ENCODE data around the gene ERCC6. TPM values are rescaled to one million over a fixed set of nuclear protein-coding genes. Genes with fewer than 3 reads are reported as not detected.

Gene ERCC6
- total and polyA plus RNA-seq, 2 donors (not counting 1 experiment from before 2014, with no cell fraction given) = 8.1 to 59.8 TPM

DNA sequence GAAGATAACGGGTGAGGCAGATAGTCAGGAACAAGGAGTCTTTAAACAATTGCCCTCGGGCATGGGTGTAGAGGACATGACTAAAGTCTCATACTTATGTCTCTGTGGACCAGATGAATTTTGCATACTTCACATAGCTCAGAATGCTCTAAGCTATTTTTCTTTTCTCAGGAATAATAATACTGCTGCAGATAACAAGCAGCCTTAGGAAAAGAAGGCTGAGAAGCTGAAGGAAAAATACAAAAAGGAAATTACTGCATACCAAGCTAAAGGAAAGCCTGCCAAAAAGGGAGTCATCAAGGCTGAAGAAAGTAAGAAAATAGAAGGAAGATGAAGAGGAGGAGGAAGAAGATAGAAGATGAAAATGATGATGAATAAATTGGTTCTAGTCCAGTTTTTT is 13.4 kb upstream of the ERCC6 start:
- TF ChIP-seq CTCF (IDR thresholded peaks at IDR 0.05) (no peak), EZH2 (IDR thresholded peaks at IDR 0.05; ENCODE audit: borderline replicate concordance, insufficient read depth, low read depth, low read length, poor library complexity, severe bottlenecking) (no peak)
- ChIA-PET CTCF (interaction anchor here (0.7 to 2.0 kb wide), 2 partner anchors 41 to 130 kb away, joined by 5 read pairs; no protein-coding TSS in a partner anchor), POLR2A (no interaction called here)
- H3K9ac ChIP-seq (ENCODE audit: low read length) = no peak overlapping the region
- H3K9me3 Mint-ChIP-seq (ENCODE audit: insufficient read depth) = no peaks in the 10 kb centered on the region
- H3K79me2 ChIP-seq (ENCODE audit: control insufficient read depth, insufficient read depth, low read length) = no peaks in the 10 kb centered on the region
- DNase-seq (no peak), ATAC-seq (ENCODE audit: low read depth) (no peak)
- H3K27ac Mint-ChIP-seq = no peak overlapping the region
- no peaks in the 10 kb centered on the region for H3K4me1 ChIP-seq (ENCODE audit: control insufficient read depth in 2 of 2, insufficient read depth in 2 of 2, low read length in 2 of 2)
- H4K20me1 ChIP-seq (ENCODE audit: control insufficient read depth, insufficient read depth, low read length, poor library complexity, severe bottlenecking) = no peaks in the 10 kb centered on the region
- H3K27me3 Mint-ChIP-seq = peaks cover 40% of the 10 kb centered on the region
- H3K4me3 ChIP-seq (ENCODE audit: control extremely low read depth in 1 of 5, extremely low read depth in 1 of 5, insufficient read depth in 1 of 5, low read depth in 2 of 5, low read length in 4 of 5) = no peak overlapping the region
- WGBS (ENCODE audit: insufficient coverage) = no CpG with 5 or more reads among the region's 2 CpGs
- H3K9me3 ChIP-seq (ENCODE audit: control extremely low read depth in 1 of 3, control insufficient read depth in 2 of 3, insufficient read depth in 1 of 3, low read length in 2 of 3) = no peaks in the 10 kb centered on the region
- H3K27ac ChIP-seq (ENCODE audit: low read length in 2 of 2) = no peak overlapping the region
- intact Hi-C loops (cut with micrococcal nuclease) = no loop called here
- peaks cover 0 to 15% (median 3%) of the 10 kb centered on the region in 4 experiments for H3K27me3 ChIP-seq (replicated peaks in 1 of 4; ENCODE audit: control extremely low read depth in 1 of 4, control insufficient read depth in 3 of 4, insufficient read depth in 4 of 4, low read length in 3 of 4)
- H2AFZ ChIP-seq (ENCODE audit: insufficient read depth, low read depth, low read length, poor library complexity, severe bottlenecking) = no peak overlapping the region
- H3K36me3 ChIP-seq (replicated peaks in 1 of 2; ENCODE audit: control extremely low read depth in 1 of 2, control insufficient read depth in 1 of 2, extremely low read depth in 1 of 2, insufficient read depth in 2 of 2, low read length in 1 of 2) = no peaks in the 10 kb centered on the region
- H3K4me2 ChIP-seq (replicated peaks; ENCODE audit: low read depth, low read length, poor library complexity, severe bottlenecking) = no peak overlapping the region
- H3K4me1 Mint-ChIP-seq = no peaks in the 10 kb centered on the region
- no peak overlapping the region for H3K4me3 Mint-ChIP-seq

DNA sequence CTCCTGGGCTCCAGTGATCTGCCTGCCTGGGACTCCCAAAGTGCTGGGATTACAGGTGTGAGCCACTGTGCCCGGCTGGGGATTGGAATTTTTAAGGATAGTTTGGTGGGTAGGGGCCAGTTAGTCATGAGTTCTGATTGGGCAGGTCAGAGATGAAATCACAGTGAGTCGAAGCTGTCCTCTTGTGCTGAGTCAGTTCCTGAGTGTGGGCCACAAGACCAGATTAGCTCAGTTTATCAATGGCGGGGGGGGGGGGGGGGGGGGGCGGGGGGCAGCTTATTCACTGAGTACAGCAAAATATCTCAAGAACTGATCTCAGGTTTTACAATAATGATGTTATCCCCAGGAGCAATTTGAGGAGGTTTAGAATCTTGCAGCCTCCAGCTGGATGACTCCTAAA is 11.6 kb upstream of the ERCC6 start:
- Mint-ChIP-seq H3K9me3 (ENCODE audit: insufficient read depth) (no peaks in the 10 kb centered on the region), H3K4me1 (no peaks in the 10 kb centered on the region), H3K27me3 (peaks cover 42% of the 10 kb centered on the region), H3K4me3 (no peak overlapping the region), H3K27ac (no peak overlapping the region)
- no peak for ATAC-seq (ENCODE audit: low read depth)
- H2AFZ ChIP-seq (ENCODE audit: insufficient read depth, low read depth, low read length, poor library complexity, severe bottlenecking) = no peak overlapping the region
- ChIA-PET POLR2A (no interaction called here), CTCF (no interaction called here)
- H4K20me1 ChIP-seq (ENCODE audit: control insufficient read depth, insufficient read depth, low read length, poor library complexity, severe bottlenecking) = no peaks in the 10 kb centered on the region
- no peak overlapping the region for H3K27ac ChIP-seq (ENCODE audit: low read length in 2 of 2)
- H3K27me3 ChIP-seq (replicated peaks in 1 of 4; ENCODE audit: control extremely low read depth in 1 of 4, control insufficient read depth in 3 of 4, insufficient read depth in 4 of 4, low read length in 3 of 4) = peaks cover 0 to 15% (median 5%) of the 10 kb centered on the region in 4 experiments
- peaks cover 0 to 2% (median 0%) of the 10 kb centered on the region in 3 donors for H3K9me3 ChIP-seq (ENCODE audit: control extremely low read depth in 1 of 3, control insufficient read depth in 2 of 3, insufficient read depth in 1 of 3, low read length in 2 of 3)
- no peaks in the 10 kb centered on the region for H3K4me1 ChIP-seq (ENCODE audit: control insufficient read depth in 2 of 2, insufficient read depth in 2 of 2, low read length in 2 of 2)
- no peak overlapping the region for H3K9ac ChIP-seq (ENCODE audit: low read length)
- no peaks in the 10 kb centered on the region for H3K79me2 ChIP-seq (ENCODE audit: control insufficient read depth, insufficient read depth, low read length)
- H3K36me3 ChIP-seq (replicated peaks in 1 of 2; ENCODE audit: control extremely low read depth in 1 of 2, control insufficient read depth in 1 of 2, extremely low read depth in 1 of 2, insufficient read depth in 2 of 2, low read length in 1 of 2) = no peaks in the 10 kb centered on the region
- TF ChIP-seq CTCF (IDR thresholded peaks at IDR 0.05) = no peak
- intact Hi-C loops (cut with micrococcal nuclease) = no loop called here
- 40% methylated on average over 2 of the region's 4 CpGs for WGBS (ENCODE audit: insufficient coverage)
- no peak overlapping the region for H3K4me2 ChIP-seq (replicated peaks; ENCODE audit: low read depth, low read length, poor library complexity, severe bottlenecking)
- DNase-seq = no peak
- no peak overlapping the region for H3K4me3 ChIP-seq (ENCODE audit: control extremely low read depth in 1 of 5, extremely low read depth in 1 of 5, insufficient read depth in 1 of 5, low read depth in 2 of 5, low read length in 4 of 5)
